Epithelial cell of proximal tubule (primary cell): Measurements from ENCODE around the gene WDR55. TPM values are rescaled to one million over a fixed set of nuclear protein-coding genes. Genes with fewer than 3 reads are reported as not detected.
"Not testable (repeated sequence)": the region's sequence is repeated elsewhere in the genome, so short reads cannot be mapped to it uniquely, and the experiment has no call there.

Source experiments
- DNase-seq: peaks from one replicate; pipeline ENCODE4 v3.0.0-alpha.2; 2011; ENCODE audit warnings: low read depth
- H3K4me3 ChIP-seq: 2 replicates; pipeline ENCODE4 v1.5.1; 2011; ENCODE audit warnings: low read depth, mild to moderate bottlenecking, low read length
- CTCF ChIP-seq: conservative IDR thresholded peaks from 2 replicates; pipeline ENCODE4 v1.5.1; 2012; ENCODE audit warnings: low read depth, mild to moderate bottlenecking, low read length
- total RNA-seq: library from RNA; depleted of rRNA; stranded (reverse); fragments of >200 nt; gene quantifications from 2 replicates; pipeline ENCODE4 v1.2.3, GENCODE V29; 2015

The WDR55 gene
- total RNA-seq, 1 donor from 2014 or later = 14.6 TPM

DNA sequence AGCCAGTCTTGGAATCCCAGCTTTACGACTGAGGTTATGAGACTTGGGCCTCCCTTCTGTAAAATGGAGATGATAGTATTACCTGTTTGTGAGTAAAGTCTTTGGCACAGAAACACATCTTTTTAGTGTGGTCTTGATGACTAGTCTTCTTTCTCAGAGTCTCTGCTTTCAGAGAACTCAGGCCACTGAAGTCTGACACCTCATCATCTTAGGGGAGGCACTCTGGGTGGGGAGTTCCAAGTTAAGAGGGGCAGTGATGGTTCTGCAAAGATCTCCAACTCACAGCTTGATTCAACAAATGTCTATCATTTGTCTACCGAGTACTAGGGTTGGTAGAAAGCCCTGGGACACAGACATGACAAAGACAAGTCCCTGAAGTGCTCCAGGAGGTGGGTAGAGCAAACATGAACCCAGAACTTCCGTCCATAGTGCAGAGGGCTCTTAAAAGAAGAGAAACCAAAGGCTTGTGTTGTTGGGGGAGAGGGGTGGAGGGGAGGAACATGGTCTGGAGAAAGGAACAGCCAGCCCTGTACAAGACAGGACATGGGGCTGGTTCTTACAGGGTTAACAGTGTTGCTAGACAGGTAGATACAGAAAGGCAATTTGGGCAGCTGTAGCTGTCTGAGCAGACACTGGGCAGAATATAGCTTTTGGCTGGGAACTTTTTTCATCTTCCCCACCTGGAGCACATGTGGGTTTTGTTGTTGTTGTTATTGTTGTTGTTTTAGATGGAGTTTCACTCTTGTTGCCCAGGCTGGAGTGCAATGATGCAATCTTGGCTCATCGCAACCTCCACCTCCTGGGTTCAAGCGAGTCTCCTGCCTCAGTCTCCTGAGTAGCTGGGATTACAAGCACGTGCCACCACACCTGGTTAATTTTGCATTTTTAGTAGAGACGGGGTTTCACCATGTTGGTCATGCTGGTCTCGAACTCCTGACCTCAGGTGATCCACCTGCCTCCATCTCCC lies 29.1 kb upstream of the WDR55 start:
- H3K4me3 ChIP-seq = no peak overlapping the region
- no peak for DNase-seq
- TF ChIP-seq CTCF = no peak

GRCh38 chr5:140637371-140638100 lies 27.2 kb upstream of the WDR55 start:
- H3K4me3 ChIP-seq = no peak overlapping the region

GRCh38 chr5:140638898-140639147 lies 25.9 kb upstream of the WDR55 start:
- peak overlapping the region; percentile 87 for H3K4me3 ChIP-seq
- DNase-seq = not testable (repeated sequence)

More at GRCh38 chr5:140637371-140638100, 27.2 kb upstream of the WDR55 start:
- DNase-seq = no peak
- no peak for TF ChIP-seq CTCF

- H3K4me3 ChIP-seq = peak within 1 kb of the TSS; percentile 87
- peak; percentile 49 for TF ChIP-seq CTCF
- DNase-seq = peak; percentile 70
These were observed 25.3 kb upstream of the WDR55 start, which contains the start of gene TMCO6 for GRCh38 chr5:140639148-140639981. TSS of gene TMCO6 (plus strand) at chr5:140639451. CDS start at chr5:140639528, 77 bp downstream.

DNA sequence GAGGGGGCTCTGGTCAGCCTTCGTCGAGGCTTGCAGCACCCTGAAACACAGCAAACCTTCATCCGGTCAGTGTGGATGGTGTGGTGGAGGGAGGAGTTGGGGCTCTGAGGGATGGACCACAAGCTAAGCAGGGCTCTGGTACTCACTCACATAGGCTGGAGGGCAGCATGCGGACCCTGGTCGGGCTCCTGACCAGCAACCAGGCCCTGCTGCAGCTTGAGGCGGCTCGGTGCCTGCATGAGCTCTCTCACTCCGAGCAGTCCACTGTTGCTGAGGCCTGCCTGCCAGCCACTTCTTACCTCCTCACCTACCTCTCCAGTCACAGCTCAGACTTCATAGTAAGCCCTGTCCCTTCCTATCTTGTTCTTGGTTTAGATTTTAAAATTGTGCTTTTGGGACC lies 23.0 kb upstream of the WDR55 start:
- no peak for TF ChIP-seq CTCF

DNA sequence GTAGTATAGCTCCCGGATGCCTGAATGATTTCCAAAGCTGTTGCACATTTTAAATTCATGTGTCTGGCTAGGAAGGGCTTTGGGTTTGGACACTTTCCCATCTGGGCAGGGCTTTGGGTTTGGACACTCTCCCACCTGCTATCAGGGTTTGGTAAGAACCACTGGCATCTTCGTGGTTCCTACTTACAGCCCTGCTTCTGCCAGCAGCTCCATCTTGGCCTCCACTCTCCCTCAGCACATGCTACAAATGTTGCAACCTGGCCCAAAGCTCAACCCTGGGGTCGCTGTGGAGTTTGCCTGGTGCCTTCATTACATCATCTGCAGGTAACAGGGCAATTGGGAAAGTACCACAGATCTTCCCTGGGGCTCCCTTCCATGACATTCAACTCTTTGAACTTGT lies 22.0 kb upstream of the WDR55 start:
- no peak for DNase-seq
- H3K4me3 ChIP-seq = no peak overlapping the region
- TF ChIP-seq CTCF = no peak

More for the DNA sequence above, 23.0 kb upstream of the WDR55 start:
- no peak for DNase-seq
- H3K4me3 ChIP-seq = no peak overlapping the region

DNA sequence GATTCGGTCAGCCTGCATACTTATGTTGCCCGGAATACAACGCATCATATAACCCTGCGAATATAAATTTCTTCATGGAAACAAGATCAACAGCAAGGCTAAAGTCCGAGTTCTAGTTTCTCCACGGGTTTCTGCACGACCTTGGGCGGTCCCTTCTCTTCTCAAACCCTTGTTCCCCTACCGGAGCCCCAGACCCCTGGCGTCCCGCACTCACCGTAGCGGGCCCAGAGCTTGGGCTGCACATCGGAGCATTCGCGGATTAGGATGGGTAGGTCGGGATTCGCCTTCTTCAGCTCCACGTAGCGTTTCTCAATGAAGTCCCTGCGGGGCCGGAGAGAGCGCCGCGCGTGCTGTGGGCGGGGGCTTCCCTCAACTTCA lies 17.7 kb upstream of the WDR55 start:
- DNase-seq = no peak
- peak overlapping the region; percentile 95 for H3K4me3 ChIP-seq
- TF ChIP-seq CTCF = no peak
